GM19468 (cell line): ENCODE data around the gene SIN3B.
"Not testable (repeated sequence)": the region's sequence is repeated elsewhere in the genome, so short reads cannot be mapped to it uniquely, and the experiment has no call there.

ENCODE experiments used
- ATAC-seq: cut with Tn5 transposase; IDR thresholded peaks from one replicate; pipeline ENCODE4 v1.9.1; 2021; ENCODE audit warnings: mild to moderate bottlenecking, moderate library complexity, moderate number of reproducible peaks; ENCODE audit not compliant: unreplicated experiment; ENCODE audit errors: extremely low read depth

SIN3B gene

GRCh38 chr19:16862826-16863415 is 33.7 kb downstream of the SIN3B start:
- no peak for ATAC-seq

GRCh38 chr19:16867211-16867610 is 38.0 kb downstream of the SIN3B start:
- no peak for ATAC-seq

GRCh38 chr19:16868423-16869130 is 39.4 kb downstream of the SIN3B start:
- no peak for ATAC-seq

- no peak for ATAC-seq
Measured at GRCh38 chr19:16869331-16869972, 40.3 kb downstream of the SIN3B start.

GRCh38 chr19:16871871-16872270 is 42.7 kb downstream of the SIN3B start:
- ATAC-seq, result no peak

GRCh38 chr19:16872728-16873127 is 43.5 kb downstream of the SIN3B start:
- ATAC-seq, result no peak

- no peak for ATAC-seq
Measured at GRCh38 chr19:16873594-16873993, 44.4 kb downstream of the SIN3B start.

GRCh38 chr19:16874250-16874977 is 45.2 kb downstream of the SIN3B start:
- no peak for ATAC-seq

- ATAC-seq, result not testable (repeated sequence)
Measured at GRCh38 chr19:16874978-16875299, 45.7 kb downstream of the SIN3B start.

GRCh38 chr19:16875584-16876555 is 46.7 kb downstream of the SIN3B start:
- ATAC-seq, result no peak

- ATAC-seq, result no peak
Measured at GRCh38 chr19:16876904-16877361, 47.7 kb downstream of the SIN3B start.

GRCh38 chr19:16877581-16877980 is 48.4 kb downstream of the SIN3B start:
- ATAC-seq, result no peak

GRCh38 chr19:16878181-16878965 is 49.2 kb downstream of the SIN3B start:
- ATAC-seq, result no peak

GRCh38 chr19:16880884-16881554 is 51.8 kb downstream of the SIN3B start:
- no peak for ATAC-seq

- ATAC-seq, result no peak
Measured at GRCh38 chr19:16882146-16882545, 52.9 kb downstream of the SIN3B start.

- ATAC-seq, result no peak
Measured at GRCh38 chr19:16883522-16883921, 54.3 kb downstream of the SIN3B start.

- no peak for ATAC-seq
Measured at GRCh38 chr19:16885166-16885565, 56.0 kb downstream of the SIN3B start.

GRCh38 chr19:16886305-16886880 is 57.2 kb downstream of the SIN3B start:
- ATAC-seq, result no peak
